Nucleus accumbens (tissue), 56 donors: ENCODE results near the gene PNCK.

Experiments
- DNase-seq, 56 donors: peaks; one replicate each; lab custom pipeline; 2025; lab: John Stamatoyannopoulos, UW

Gene PNCK

DNA sequence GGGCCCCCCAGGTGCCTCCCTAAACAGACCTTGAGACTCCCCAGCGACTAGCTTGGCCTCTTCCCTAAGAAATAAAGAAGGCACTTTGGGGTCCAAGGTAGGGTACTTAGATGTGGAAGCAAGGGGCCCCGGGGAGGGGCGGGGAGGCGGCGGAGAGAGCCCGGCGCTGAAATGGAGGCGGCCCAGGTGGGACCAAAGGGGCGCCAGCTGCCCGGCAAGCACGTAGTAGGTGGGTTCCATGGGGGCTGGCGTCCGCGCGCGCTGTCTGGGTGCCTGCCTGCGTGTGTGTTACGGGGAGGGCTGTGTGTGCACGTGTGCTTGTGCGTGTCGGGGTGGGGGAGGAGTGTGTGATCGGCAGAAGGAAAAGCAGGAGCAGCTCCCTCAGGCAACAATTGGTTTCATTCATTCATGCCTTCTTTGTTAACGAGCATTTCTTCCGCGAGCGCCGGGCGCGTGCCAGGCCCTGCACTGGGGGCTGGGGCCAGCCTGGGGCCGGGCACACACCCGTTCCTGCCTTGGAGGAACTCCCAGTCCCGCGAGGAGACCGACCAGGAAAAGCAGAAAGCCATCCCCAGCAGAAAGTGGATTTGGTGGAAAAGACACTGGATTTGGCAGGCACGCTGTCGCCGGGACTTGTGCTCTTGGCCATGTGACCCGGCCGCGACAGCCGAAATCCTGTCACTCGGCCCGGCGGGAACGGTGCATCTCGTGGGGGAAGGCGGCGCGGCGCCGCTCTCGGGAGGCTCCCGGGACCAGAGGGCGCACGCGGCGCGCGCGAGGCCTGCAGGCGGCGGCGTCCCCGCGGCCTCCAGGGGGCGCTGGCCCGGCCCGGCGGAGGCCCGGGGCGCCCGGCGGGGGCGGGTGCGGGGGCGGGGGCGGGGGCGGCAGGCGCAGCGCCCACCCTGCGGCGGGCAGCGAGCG is 29.9 kb downstream of the PNCK start:
- DNase-seq, result peak in 21 of 56 donors; percentile 9 to 62 (median 32)

DNA sequence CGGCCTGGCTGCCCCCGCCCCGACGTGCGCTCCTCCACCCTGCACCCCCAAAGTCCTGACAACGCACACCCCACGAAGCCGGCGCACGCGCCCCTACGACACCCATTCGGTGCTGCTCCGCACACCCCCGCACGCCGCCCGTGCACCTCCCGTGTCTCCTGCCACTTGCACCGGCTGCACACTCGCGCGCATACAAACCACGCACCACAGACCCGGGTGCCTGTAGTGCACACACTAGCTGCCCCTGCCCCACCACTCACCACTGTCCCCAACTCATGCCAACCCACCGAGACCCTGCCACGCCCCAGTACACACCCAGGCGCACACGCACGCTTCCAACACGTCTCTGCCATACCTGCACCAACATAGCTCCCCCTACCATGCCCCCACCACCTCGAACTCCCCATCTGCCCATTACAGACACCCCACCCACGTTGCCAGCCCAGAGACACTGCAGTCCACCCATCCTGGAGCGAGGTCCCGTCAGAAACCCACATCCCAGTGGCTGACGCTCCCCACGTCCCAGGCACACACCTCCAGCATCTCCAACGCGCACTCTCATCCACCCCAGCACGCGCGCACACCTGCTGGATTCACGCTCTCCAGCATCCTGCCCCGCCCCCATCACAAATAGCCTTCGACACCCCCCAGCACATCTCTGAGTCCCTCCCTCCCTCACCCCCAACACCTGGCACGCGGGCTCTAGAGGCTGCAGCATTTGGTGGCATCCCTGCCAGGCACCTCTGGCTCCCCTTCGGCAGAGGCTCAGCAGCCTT is 30.8 kb downstream of the PNCK start:
- DNase-seq, result peak in 7 of 56 donors; percentile 5 to 58 (median 27)

DNA sequence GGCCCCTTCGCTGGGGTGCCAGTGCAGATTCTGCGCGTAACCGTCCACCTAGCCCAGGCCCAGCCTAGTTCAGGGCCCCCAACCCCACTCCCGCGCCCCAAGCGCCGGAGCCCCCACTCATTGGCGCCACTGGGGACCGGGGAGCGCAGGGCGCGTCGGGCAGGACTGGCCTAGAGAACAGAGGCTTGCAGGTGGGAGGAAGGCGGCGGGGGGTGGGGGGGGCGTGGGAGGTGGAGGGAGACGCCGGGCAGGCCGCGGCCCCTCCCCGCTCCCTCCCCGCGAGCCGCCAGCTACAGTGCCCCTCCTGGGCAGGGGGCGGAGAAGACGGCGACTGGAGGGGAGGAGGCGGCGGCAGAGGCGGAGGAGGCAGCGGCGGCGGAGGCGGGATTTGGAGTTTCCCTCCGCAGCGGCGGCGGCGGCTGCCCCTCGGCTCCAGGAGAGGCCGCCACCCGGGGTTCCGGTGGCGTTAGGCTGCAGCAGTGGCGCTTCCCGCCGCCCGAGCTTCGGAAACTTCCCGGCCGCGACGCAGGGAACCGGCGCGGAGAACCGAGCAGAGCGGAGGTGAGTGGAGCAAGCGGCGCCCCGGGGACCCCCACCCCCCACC is 31.5 kb downstream of the PNCK start:
- DNase-seq, result no peak

DNA sequence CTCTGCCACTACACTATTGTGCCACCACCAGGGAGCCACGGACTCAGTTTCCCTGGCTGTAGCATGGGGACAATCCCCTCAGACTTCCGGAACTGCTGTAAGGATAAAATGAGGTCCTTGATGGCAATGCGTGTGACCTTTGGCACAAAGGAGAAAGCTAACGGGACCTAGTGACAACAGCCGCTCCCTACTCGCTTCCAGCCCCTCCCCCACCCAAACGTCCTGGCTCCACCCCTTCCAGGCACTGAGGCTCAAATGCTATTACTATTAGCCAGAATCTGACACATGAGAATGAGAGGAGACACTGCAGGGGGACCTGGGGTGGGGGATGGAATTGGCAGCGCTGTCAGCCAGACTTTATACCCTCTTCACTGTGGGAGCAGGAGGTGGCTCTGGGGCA is 32.0 kb downstream of the PNCK start:
- no peak for DNase-seq

DNA sequence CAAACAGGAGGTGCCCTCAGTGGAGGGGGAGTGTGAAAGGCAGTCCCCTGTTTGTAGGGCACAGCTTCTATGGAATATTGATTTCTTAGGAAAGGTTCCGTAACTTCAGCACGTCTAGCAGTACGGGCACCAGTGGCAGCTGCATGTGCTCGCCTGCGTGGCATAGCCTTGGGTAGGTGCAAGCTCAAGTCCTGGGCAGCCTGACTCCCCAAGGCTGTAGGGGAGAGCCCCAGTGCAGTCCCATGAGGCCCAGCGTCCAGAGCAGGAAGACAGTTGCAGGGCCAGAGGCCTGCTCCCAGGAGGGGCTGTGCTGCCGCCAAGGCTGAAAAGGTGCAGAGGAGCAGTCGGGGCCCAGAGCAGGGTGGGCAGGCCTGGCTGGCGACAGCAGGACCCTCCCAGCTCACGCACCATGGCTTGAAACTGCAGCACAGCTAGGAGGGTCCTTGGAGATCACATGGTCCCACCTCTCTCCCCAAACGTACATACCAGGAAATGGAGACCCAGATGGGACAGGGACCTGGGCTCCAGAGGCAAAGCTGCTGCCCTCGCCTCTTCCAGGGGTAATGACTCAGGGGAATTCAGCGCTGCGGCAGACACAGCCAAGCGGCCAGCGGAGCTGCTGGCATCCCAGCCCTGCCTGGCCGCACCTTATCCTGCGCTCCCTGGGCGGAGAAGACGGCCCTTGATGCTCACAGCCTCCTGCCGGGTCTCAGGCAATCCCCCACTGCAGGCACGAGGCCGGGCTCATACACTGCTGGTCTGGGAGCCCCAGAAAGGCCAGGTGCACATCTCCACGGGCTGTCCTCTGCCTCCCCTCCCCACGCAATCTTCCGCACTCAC is 32.7 kb downstream of the PNCK start:
- peak in 1 of 56 donors; percentile 13 for DNase-seq

DNA sequence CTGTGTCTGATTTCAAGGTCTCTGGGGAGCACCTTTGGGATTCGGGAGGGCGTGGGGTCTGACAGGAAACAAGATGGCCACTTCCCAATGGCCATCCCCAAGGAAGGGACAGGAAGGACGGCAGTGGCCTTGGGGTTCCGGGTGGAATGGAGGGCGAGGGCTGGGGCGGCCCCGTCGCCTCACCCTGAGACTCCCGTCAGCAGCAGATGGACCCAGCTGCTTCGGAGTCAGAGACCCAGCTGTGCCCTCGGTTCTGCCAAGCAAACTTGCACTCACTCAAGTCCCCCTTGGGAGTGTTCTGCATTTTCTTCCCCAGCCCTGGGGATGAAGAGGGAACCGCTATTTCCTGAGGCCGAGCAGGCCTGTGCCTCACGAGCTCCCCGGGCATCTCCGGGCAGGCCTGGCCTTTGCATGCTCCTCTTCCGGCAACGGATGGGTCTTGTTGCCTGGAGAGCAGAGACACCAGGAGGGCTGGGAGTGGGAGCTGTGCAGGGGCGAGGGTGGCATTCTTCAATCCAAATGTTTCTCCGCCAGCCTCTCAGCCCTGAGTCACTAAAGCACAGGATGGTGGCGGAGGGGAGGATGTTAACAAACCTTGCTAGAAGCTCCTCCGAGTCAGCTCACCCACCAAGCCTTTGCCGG is 33.4 kb downstream of the PNCK start:
- DNase-seq, result peak in 8 of 56 donors; percentile 5 to 45 (median 26)

DNA sequence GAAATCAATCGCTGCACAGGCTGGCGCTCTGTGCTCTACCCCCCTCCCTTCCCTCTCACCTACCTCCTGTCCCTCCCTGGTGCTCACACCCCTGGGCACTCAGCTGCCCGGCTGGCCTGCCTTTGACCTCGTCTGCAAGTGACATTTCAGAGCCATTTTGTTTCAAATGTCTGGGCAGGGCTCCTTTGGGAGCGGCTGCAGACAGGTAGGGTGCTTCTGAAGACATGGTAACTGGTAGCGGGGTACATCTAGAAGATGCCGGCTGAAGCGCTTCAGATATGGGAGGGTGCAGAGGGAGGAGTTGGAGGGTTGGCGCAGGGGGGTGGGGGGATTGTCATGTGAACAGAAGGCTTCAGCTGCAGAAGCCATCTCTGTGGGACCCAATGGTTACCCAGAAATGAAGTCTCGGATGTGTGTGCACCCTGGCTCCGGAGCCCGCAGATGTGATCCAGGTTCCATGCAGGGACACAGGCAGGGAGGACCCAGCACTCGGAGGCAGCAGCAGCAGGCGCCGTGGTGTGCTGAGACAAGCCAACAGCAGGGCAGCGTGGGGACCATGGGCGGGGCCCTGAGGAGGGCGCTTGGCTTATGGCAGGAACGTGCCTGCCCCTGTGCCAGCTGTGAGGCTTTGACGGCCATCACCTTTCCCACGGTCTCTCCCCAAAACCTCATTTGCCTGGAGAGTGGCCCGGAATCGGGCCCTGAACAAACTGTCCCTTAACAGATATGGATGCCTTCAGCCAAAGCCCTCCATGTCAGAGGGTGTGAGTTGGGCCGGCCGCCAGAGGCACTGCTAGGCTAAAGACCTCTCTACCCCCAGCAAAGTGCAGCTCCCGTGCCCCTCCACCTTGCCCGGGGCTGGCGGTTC is 34.2 kb downstream of the PNCK start:
- DNase-seq, result no peak

DNA sequence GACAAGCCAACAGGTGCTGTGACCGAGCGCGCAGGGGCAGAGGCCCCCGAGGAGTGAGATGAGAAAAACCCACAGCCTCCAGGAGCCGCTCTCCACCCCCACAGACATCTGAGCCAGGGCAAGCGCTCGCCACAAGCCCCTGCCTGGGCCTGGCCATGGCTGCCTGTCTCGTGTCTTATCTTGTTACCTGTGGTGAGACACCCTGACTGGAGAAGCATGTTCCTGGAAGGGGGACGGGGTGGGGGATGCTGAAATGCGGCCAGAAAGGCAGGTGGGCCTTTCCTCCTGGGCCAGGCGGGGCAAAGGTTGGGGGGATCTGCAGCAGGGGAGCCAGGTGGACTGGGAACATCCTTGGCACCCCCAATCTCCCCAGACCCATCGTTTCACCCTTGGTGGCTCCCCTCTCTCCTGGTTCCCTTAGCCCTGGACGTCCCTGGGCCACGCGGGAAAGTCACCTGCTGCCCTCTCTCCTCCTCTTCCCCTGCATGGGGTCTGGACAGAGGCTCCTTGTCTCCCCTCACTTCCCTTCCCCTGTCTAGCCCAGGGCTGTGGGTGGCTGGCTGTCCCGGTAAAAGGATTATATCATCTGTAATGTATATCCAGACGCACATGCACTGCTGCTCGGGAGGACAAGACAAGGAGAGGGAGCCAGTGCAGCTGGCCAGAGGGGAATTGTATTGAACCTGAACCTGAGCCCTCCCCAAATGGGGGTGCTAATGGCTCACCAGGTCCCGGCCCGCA is 35.0 kb downstream of the PNCK start:
- DNase-seq, result no peak

DNA sequence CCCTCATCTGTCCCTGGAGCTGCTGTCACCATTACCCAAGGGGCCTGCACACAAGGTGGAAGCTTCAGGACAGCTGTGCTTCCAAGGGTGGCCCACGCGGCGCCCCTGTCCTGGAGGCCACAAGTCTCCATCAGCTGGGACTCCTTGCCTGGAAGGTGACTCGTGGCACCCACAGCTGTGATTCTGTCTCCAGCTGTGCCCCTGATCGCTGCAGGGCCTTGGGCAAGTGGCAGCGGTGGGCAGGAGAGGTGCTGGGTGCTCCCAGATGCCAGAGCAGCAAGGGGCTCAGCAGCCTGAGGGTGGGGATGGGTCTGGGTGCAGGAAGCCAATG is 35.6 kb downstream of the PNCK start:
- DNase-seq, result no peak

DNA sequence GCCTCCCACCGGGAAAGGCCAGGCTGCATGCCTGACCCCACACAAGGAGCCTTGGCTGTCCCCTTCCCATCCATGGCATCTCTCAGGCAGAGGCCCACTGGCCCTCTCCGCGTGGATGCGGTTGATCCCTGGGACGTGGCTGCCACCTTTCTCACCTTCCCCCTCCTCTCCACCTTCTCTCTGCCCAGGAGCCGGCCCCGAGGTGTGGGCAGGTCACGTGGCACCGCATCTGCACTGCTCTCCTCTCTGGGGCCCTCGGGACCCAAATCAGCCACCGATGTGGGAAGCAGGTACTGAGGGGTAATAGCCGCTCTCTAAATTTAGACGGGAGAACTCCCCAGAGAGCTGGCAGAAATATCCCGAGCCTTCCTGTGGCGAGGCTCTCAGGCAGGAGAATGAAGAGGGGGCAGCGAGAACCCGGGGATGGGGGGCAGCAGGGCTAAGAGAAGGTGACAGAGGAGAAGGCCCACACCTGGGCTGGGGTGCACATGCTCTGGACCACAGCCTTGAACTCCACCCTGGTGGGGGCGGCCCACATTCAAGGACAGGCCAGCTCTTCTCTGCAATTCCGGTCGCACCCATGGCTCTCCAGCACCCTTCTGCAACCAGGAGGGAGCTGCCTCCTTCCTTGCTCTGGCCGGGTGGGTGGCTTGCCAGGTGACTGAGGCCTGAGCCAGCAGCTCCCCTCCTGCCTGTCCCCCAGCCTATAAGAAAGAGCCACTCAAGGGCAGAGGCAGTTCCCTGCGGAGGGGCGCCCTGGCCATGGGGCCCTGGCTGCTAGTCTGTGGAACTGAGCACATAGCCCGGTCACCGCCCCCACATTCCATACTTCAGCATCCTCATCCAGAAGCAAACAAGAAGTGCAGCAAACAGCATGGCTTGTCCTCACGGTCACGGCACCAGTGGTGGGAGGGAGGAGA is 36.2 kb downstream of the PNCK start:
- DNase-seq, result no peak

DNA sequence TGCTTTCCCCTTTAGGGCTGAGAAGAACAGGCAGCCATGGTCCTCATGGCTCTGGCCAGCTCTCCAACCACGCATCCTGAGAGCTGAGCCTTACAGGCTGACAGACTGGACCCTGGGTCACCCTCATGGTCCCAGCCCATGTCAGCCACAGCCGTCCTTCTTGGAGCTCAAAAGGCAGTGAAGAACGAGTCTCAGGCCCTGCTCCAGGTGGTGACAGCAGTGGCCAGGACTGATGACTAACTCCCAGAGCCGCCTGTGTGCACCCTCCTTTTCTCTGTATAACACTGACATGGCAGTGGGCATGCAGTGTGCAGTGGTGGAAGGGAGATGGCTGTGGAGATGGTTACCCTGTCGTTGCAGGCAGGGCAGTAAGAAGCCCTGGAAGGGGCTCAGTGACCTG is 36.9 kb downstream of the PNCK start:
- DNase-seq, result no peak

DNA sequence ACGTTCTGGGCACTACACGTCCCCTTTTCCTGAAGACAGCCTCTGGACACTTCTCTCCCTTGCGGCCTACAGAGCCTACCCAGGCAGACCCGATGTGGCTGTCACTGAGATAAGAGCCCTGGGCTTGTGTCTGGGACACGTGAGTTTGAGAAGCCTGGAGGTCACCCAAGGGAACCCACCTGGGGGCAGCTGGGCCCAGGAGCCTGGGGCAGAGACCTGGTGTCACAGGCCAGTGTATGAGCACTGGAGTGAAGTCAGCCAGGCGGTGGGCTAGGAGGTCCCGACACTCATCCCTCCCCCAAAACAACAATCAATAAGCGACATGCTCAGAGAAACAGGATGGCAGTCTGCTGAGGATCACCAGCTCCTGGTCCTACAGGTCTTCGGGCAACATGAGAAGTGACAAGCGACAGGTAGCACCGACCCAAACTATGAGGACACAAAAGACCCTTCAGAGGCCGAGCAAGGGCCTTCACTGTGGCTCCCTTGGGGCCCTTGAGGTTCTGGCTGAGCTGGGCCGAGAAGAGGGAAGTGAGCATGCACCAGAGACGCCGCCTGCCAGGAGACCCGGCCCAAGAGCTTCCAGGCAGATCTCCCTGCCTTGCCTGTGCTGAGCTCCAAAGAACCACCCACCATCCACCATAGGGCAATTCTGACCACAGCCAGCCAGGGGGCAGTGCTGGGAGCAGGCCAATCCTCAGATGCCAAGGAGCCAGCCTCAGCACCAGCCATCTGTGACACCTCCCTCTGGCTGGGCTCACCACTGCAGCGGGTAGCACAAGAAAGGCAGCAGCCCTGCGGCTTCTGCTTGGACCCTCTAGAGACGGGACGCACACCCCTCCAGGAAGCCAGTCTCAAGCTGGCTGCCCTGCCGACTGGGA is 37.6 kb downstream of the PNCK start:
- DNase-seq, result peak in 1 of 56 donors; percentile 12

DNA sequence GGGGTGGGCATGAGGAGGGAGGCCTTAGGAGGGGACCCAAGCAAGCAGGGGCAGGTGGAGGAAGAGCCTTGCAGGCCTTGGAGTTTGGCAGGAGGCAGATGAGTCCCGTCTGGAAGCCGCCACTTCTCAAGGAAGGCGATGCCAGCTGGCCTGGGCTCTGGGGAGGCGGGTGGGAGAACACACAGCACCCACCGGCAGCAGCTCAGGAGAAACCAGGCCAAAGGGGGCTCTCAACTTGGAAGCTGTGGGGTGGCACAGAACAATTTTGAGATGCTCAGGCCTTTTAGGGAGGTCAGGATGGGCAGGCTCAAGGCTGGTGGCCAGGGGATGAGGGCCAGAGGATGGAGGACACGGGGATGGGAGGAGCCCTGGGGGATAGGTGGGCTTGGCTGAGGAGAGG is 38.2 kb downstream of the PNCK start:
- no peak for DNase-seq

DNA sequence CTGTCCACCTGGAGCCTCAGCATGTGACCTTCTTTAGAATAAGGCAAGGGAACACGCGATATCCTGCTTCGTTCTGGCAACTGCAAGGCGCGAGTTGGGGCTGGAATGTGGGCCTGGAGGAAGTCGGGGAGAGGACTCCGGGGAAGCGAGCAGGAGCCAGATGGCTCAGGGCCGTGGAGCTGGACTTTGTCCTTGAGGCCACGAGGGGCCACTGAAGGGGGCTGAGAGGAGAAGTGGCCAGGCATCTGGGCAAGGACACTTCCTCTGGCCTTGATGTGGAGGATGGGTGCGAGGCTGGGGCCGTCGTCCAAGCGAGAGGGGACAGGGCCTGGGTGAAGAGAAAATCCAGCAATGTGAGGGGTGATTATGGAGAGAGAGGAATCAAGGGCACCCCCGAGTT is 38.8 kb downstream of the PNCK start:
- no peak for DNase-seq

DNA sequence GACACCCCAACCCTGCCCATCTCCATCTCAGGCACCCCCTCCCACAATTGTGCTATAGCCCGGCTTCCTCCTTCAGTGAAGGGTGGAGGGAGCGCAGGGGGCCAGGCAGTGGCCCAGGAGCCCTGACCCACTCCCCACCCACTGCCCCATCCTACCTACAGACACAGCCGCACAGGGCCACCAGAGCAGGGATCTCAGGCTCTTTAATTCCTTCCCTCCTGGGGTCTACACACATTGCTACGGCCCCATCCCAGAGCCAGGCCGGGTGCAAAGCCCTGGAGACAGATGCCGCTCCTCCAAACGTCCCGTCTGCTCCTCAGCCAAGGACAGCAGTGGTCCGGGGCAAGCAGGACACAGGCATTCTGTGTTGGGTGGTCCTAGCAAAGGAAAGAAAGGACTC is 39.4 kb downstream of the PNCK start:
- DNase-seq, result no peak

DNA sequence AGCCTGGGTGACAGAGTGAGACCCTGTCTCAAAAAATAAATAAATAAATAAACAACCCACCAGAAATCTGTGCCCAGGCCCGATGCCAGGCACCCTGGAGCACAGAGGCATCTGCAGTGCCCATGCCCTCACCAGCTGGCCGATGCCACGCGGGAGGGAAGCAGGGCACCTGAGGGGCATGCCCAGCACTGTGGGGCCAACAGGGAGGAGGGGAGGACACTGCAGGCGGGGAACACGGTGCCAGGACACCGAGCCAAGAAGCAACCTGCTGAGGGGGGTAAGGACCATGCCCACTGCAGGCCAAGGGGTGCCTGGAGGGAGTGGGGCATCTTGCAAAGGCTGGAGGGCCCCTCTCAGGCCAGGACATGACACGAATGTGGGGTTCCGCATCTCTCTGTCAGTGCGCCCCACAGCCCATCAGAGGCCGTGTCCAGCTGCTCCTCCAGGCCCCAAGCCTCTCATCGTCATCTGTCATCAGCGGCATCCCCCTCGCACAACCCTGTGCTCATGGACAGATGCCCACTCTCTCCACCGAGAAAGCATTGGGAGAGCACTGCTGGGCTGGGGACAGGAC is 39.9 kb downstream of the PNCK start:
- no peak for DNase-seq
